MM.1S (cell line): Measurements from ENCODE around the gene ZNF335.

ENCODE experiments used
- DNase-seq: peaks from one replicate; pipeline ENCODE4 v3.0.0-alpha.2; 2015
- H2AFZ ChIP-seq: fragments of 300-600 bp; sonication (generic); 2 replicates; pipeline ENCODE4 v1.6.0; 2016; ENCODE audit warnings: antibody characterized with exemption, low read length
- H3F3A ChIP-seq: fragments of 300-600 bp; sonication (generic); 2 replicates; pipeline ENCODE4 v1.6.1; 2016; ENCODE audit warnings: mild to moderate bottlenecking, antibody characterized with exemption, low read length, moderate library complexity, mixed read lengths; ENCODE audit not compliant: insufficient read depth
- H3K27ac ChIP-seq: fragments of 300-600 bp; sonication (generic); 2 replicates; pipeline ENCODE4 v1.5.1; 2016; ENCODE audit warnings: mild to moderate bottlenecking, low read length
- H3K27me3 ChIP-seq: fragments of 300-600 bp; sonication (generic); replicated peaks from 2 replicates; pipeline ENCODE4 v1.6.0; 2016; ENCODE audit warnings: low read length; ENCODE audit not compliant: insufficient read depth
- H3K36me3 ChIP-seq: fragments of 300-600 bp; sonication (generic); replicated peaks from 2 replicates; pipeline ENCODE4 v1.6.1; 2016; ENCODE audit warnings: mild to moderate bottlenecking, low read length, mixed read lengths; ENCODE audit not compliant: insufficient read depth
- H3K4me1 ChIP-seq: fragments of 300-600 bp; sonication (generic); 2 replicates; pipeline ENCODE4 v1.6.1; 2016; ENCODE audit warnings: low read length, mixed read lengths
- H3K4me2 ChIP-seq: fragments of 300-600 bp; sonication (generic); 2 replicates; pipeline ENCODE4 v1.6.0; 2016; ENCODE audit warnings: low read depth, low read length
- H3K4me3 ChIP-seq: fragments of 300-600 bp; sonication (generic); 2 replicates; pipeline ENCODE4 v1.5.1; 2016; ENCODE audit warnings: low read length, mixed read lengths
- H3K79me2 ChIP-seq: fragments of 300-600 bp; sonication (generic); 2 replicates; pipeline ENCODE4 v1.6.1; 2016; ENCODE audit warnings: mixed run types, low read length, mixed read lengths
- H3K9ac ChIP-seq: fragments of 300-600 bp; sonication (generic); 2 replicates; pipeline ENCODE4 v1.6.1; 2016; ENCODE audit warnings: low read length, mixed read lengths
- H3K9me2 ChIP-seq: fragments of 300-600 bp; sonication (generic); replicated peaks from 2 replicates; pipeline ENCODE4 v1.6.1; 2016; ENCODE audit warnings: mild to moderate bottlenecking, low read length, mixed read lengths; ENCODE audit not compliant: insufficient read depth
- H3K9me3 ChIP-seq: fragments of 300-600 bp; sonication (generic); replicated peaks from 2 replicates; pipeline ENCODE4 v1.6.1; 2016; ENCODE audit warnings: mild to moderate bottlenecking, low read length, mixed read lengths; ENCODE audit not compliant: insufficient read depth
- H4K20me1 ChIP-seq: fragments of 300-600 bp; sonication (generic); 2 replicates; pipeline ENCODE4 v1.6.1; 2016; ENCODE audit warnings: mild to moderate bottlenecking, low read length, moderate library complexity, mixed read lengths; ENCODE audit not compliant: insufficient read depth
- EZH2 ChIP-seq: fragments of 300-600 bp; sonication (generic); optimal IDR thresholded peaks from 2 replicates; pipeline ENCODE3; 2017; ENCODE audit warnings: low read depth, mild to moderate bottlenecking, antibody characterized with exemption, low read length, mixed read lengths
- EZH2phosphoT487 ChIP-seq: fragments of 300-600 bp; sonication (generic); IDR thresholded peaks from 2 replicates; pipeline ENCODE4 v1.6.1; 2018; ENCODE audit warnings: antibody characterized with exemption, low read length
- TF ChIP-seq, protein P1 (sequence below): fragments of 300-600 bp; sonication (generic); IDR thresholded peaks from 2 replicates; pipeline ENCODE4 v1.5.1; 2016; ENCODE audit warnings: antibody characterized with exemption, low read length, mixed read lengths

The ZNF335 gene

DNA sequence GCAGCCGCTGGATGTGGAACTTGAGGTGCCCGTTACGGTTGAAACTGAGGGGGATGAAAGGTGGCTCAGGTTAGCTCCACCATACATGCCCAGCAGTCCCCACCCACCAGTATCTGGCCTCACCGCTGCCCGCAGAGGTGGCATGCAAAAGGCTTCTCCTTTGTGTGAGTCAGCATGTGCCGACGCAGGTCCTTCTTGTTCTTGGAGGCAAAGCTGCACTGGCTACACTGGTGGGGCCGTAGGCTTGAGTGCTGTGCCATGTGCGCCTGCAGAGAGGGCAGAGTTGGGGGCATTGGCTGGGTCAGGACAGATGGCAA lies 21.7 kb downstream of the ZNF335 start:
- Histone ChIP-seq H4K20me1 (no peaks in the 10 kb centered on the region), H3K36me3 (no peaks in the 10 kb centered on the region; the same call in 1 of the 2 replicates), H3K4me1 (no peaks in the 10 kb centered on the region), H3K27ac (no peak overlapping the region), H3K79me2 (no peaks in the 10 kb centered on the region), H3K4me3 (no peak overlapping the region), H2AFZ (no peak overlapping the region), H3F3A (no peaks in the 10 kb centered on the region), H3K9me2 (no peaks in the 10 kb centered on the region), H3K9ac (no peak overlapping the region), H3K27me3 (no peaks in the 10 kb centered on the region), H3K9me3 (no peaks in the 10 kb centered on the region), H3K4me2 (no peak overlapping the region)
- no peak for DNase-seq
- TF ChIP-seq, protein P1, sequence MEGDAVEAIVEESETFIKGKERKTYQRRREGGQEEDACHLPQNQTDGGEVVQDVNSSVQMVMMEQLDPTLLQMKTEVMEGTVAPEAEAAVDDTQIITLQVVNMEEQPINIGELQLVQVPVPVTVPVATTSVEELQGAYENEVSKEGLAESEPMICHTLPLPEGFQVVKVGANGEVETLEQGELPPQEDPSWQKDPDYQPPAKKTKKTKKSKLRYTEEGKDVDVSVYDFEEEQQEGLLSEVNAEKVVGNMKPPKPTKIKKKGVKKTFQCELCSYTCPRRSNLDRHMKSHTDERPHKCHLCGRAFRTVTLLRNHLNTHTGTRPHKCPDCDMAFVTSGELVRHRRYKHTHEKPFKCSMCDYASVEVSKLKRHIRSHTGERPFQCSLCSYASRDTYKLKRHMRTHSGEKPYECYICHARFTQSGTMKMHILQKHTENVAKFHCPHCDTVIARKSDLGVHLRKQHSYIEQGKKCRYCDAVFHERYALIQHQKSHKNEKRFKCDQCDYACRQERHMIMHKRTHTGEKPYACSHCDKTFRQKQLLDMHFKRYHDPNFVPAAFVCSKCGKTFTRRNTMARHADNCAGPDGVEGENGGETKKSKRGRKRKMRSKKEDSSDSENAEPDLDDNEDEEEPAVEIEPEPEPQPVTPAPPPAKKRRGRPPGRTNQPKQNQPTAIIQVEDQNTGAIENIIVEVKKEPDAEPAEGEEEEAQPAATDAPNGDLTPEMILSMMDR = no peak
- TF ChIP-seq EZH2phosphoT487 = no peak
- TF ChIP-seq EZH2 = no peak

DNA sequence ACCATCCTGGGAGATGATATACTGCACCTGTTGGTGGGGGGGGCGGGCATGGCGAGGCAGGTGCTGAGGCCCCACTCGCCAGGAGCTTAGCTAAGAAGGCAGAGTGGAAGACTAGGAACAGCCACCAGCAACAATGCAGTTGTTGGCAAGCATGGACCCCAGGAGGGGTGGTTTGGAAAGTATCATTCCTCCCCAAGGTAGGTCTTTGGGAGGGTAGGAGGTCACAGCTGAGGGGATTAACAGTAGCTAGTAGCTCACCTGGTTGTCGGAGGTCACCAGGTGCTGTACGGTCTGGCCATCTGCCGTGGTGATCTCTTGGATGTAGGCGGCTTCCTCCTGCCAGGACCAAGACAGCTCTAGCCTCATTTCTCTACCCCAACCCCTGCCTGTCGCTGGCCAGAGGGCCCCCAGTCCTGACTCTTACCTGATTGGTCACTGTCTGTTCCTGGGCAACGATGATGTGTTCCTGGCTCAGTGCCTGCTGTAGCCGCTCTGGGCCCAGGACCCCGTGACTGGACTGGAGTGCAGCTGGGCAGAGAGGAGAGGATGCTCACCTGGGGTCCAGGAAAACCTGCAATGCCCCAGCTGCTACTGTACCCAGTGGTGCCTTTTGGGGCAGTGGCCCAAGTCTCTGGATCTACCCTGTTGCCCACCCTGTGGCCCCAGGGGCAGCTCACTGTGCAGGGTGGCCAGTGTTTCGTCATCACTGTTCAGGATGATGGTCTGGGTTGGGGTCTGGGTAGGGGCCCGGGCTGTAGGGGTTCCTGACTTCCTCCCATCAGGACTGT lies 22.3 kb downstream of the ZNF335 start:
- TF ChIP-seq, protein P1 = no peak
- TF ChIP-seq EZH2 (no peak), EZH2phosphoT487 (no peak)
- H3K9me2 ChIP-seq = no peaks in the 10 kb centered on the region
- H3K4me3 ChIP-seq = no peak overlapping the region
- no peak for DNase-seq
- H3K79me2 ChIP-seq = no peaks in the 10 kb centered on the region
- no peaks in the 10 kb centered on the region for H3K9me3 ChIP-seq
- no peaks in the 10 kb centered on the region for H3F3A ChIP-seq
- H3K9ac ChIP-seq = no peak overlapping the region
- no peak overlapping the region for H3K27ac ChIP-seq
- H3K4me1 ChIP-seq = no peaks in the 10 kb centered on the region
- H4K20me1 ChIP-seq = no peaks in the 10 kb centered on the region
- H2AFZ ChIP-seq = no peak overlapping the region
- H3K27me3 ChIP-seq = no peaks in the 10 kb centered on the region
- no peaks in the 10 kb centered on the region; the same call in 1 of the 2 replicates for H3K36me3 ChIP-seq
- H3K4me2 ChIP-seq = no peak overlapping the region

DNA sequence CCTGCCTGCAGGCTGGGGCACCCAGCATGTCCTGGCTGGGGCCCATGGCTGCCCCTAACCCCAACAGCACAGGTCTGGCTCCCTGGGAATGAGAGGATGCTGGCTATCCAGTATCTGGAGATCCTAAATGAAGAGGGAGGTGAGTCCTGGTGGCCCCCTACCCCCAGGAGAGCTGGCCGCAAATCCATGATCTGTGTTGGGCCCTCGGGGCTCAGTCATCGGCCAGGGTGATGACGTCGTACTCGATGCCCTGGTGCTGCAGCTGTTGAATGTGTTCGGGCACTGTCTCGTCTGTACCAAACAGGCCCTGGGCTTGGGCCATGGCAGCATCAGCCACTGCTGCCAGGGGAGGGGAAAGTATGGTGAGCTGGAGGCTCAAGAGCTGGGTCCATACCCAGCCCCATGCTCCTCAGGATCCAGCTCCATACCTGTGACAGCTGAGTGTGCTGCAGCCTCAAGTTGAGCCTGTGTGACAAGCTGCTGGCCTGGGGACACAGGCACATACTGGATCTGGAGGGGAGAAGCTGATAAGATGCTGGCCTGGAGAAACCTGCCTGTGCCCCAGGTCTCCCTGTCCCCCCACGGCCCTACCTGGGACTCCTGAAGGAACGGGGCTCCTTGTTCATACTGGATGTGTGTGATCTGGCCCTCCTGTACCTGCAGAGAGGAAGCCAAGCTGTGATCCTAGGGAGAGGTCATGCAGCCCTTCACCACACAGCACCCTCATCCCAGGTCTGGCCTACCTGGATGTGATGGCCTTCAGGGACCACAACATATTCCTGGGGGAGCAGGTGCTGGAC lies 23.1 kb downstream of the ZNF335 start:
- Histone ChIP-seq H3K27ac (no peak overlapping the region), H3K27me3 (no peaks in the 10 kb centered on the region), H3K79me2 (no peaks in the 10 kb centered on the region), H3K9ac (no peak overlapping the region), H3K36me3 (no peaks in the 10 kb centered on the region; the same call in 1 of the 2 replicates), H4K20me1 (no peaks in the 10 kb centered on the region), H3F3A (no peaks in the 10 kb centered on the region), H3K4me3 (no peak overlapping the region), H3K4me2 (no peak overlapping the region), H2AFZ (no peak overlapping the region), H3K9me2 (no peaks in the 10 kb centered on the region), H3K4me1 (no peaks in the 10 kb centered on the region), H3K9me3 (no peaks in the 10 kb centered on the region)
- no peak for DNase-seq
- no peak for TF ChIP-seq EZH2
- TF ChIP-seq, protein P1 = no peak
- no peak for TF ChIP-seq EZH2phosphoT487
